GM21619 (cell line): ENCODE data around the gene PPP2R1A.
A peak's percentile ranks its signal among the peaks of the same experiment; 100 is the strongest.
"Not testable (repeated sequence)": the region's sequence is repeated elsewhere in the genome, so short reads cannot be mapped to it uniquely, and the experiment has no call there.

ENCODE experiments used
- ATAC-seq: cut with Tn5 transposase; IDR thresholded peaks from one replicate; pipeline ENCODE4 v1.9.1; 2021; ENCODE audit not compliant: unreplicated experiment

The PPP2R1A gene

GRCh38 chr19:52237771-52238400 lies 48.0 kb downstream of the PPP2R1A start:
- no peak for ATAC-seq

- no peak for ATAC-seq
Observed at GRCh38 chr19:52244021-52244420, 54.2 kb downstream of the PPP2R1A start.

GRCh38 chr19:52248241-52248640 lies 58.4 kb downstream of the PPP2R1A start:
- no peak for ATAC-seq

GRCh38 chr19:52258426-52258825 lies 68.6 kb downstream of the PPP2R1A start:
- ATAC-seq: no peak

- not testable (repeated sequence) for ATAC-seq
Observed at GRCh38 chr19:52265556-52265955, 75.7 kb downstream of the PPP2R1A start.

- peak; percentile 92 for ATAC-seq
Observed at GRCh38 chr19:52269338-52270261, 79.7 kb downstream of the PPP2R1A start, which contains the start of gene ZNF766. Gene ZNF766 (plus strand): TSS chr19:52269587. CDS start chr19:52269614, 27 bp downstream.

- no peak for ATAC-seq
Observed at GRCh38 chr19:52270266-52270885, 80.5 kb downstream of the PPP2R1A start.

- ATAC-seq: no peak
Observed at GRCh38 chr19:52273301-52273700, 83.4 kb downstream of the PPP2R1A start.

GRCh38 chr19:52274191-52274590 lies 84.3 kb downstream of the PPP2R1A start:
- no peak for ATAC-seq

GRCh38 chr19:52275988-52276387 lies 86.1 kb downstream of the PPP2R1A start:
- ATAC-seq: no peak

- no peak for ATAC-seq
Observed at GRCh38 chr19:52277471-52277870, 87.6 kb downstream of the PPP2R1A start.
